Large intestine (tissue), 3 donors: Measurements from ENCODE around the gene RGS8. TPM values are rescaled to one million over a fixed set of nuclear protein-coding genes. Genes with fewer than 3 reads are reported as not detected.

ENCODE experiments used
- DNase-seq, 2 donors: peaks; one replicate each; pipeline versions ENCODE4 v3.0.0 to v3.0.0-alpha.2; 2013
- H3K27ac ChIP-seq: one replicate; pipeline ENCODE4 v1.5.1; 2013; ENCODE audit warnings: low read length
- H3K27me3 ChIP-seq: 2 replicates; pipeline ENCODE4 v1.6.1; 2013; ENCODE audit warnings: low read length; ENCODE audit not compliant: control insufficient read depth, insufficient read depth
- H3K36me3 ChIP-seq: 2 replicates; pipeline ENCODE4 v1.6.1; 2013; ENCODE audit warnings: low read length; ENCODE audit not compliant: control insufficient read depth, insufficient read depth
- H3K4me1 ChIP-seq: one replicate; pipeline ENCODE4 v1.6.1; 2013; ENCODE audit warnings: low read length; ENCODE audit not compliant: control insufficient read depth, insufficient read depth
- H3K4me3 ChIP-seq: one replicate; pipeline ENCODE4 v1.5.1; 2013; ENCODE audit warnings: low read length
- H3K9me3 ChIP-seq: one replicate; pipeline ENCODE4 v1.6.1; 2013; ENCODE audit warnings: mild to moderate bottlenecking, low read depth, low read length, moderate library complexity; ENCODE audit not compliant: control insufficient read depth
- WGBS: methylation state at CpG from one replicate; pipeline ENCODE4 v1.1.5; 2013; ENCODE audit warnings: low lambda C conversion rate; ENCODE audit not compliant: insufficient coverage; 5-methylcytosine and 5-hydroxymethylcytosine counted together
- polyA plus RNA-seq: library from polyadenylated mRNA; unstranded; fragments of 120-200 nt; gene quantifications from one replicate; pipeline ENCODE4 v1.2.1, GENCODE V29; 2013

The RGS8 gene
- polyA plus RNA-seq, 1 donor: 0.19 TPM

- Histone ChIP-seq H3K27ac (no peak overlapping the region), H3K9me3 (no peaks in the 10 kb centered on the region), H3K27me3 (peaks cover 17% of the 10 kb centered on the region), H3K36me3 (no peaks in the 10 kb centered on the region), H3K4me1 (no peaks in the 10 kb centered on the region), H3K4me3 (no peak overlapping the region)
- DNase-seq: no peak
- WGBS: no CpG with 5 or more reads among the region's 2 CpGs
Observed at GRCh38 chr1:182682898-182683501, 1.4 kb downstream of the RGS8 start.

DNA sequence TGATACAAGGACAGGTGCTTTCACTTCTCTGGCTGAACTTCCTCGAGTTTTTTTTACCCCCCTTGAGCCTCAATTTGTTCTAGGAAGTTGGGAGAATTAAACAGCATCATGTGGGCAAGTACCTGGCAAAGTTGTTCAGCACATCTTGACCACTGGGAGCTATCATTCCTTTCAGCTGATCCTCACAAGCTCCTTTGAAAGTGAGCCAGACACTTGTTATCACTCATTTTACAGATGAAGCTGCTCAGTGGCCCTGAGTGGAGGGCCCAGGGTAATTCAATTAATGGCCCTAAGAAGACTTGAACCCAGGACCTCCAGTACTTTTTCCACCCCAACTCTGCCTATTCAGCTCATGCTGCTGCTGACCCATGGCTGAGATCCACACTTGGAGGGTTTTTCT lies 2.0 kb downstream of the RGS8 start:
- WGBS: 80% methylated on average over 1 of the region's 1 CpG
- Histone ChIP-seq H3K4me1 (no peaks in the 10 kb centered on the region), H3K36me3 (no peaks in the 10 kb centered on the region), H3K27ac (no peak overlapping the region), H3K27me3 (peaks cover 17% of the 10 kb centered on the region), H3K4me3 (no peak overlapping the region), H3K9me3 (no peaks in the 10 kb centered on the region)
- DNase-seq: no peak

- Histone ChIP-seq H3K27ac (no peak overlapping the region), H3K9me3 (no peaks in the 10 kb centered on the region), H3K4me1 (no peaks in the 10 kb centered on the region), H3K4me3 (no peak overlapping the region), H3K36me3 (no peaks in the 10 kb centered on the region), H3K27me3 (peaks cover 17% of the 10 kb centered on the region)
- no peak for DNase-seq
- WGBS: no CpG with 5 or more reads among the region's 8 CpGs
Observed at GRCh38 chr1:182681568-182681912, 2.8 kb downstream of the RGS8 start.

- Histone ChIP-seq H3K27ac (no peak overlapping the region), H3K27me3 (peaks cover 17% of the 10 kb centered on the region), H3K36me3 (no peaks in the 10 kb centered on the region), H3K9me3 (no peaks in the 10 kb centered on the region), H3K4me1 (no peaks in the 10 kb centered on the region), H3K4me3 (no peak overlapping the region)
- peak in 1 of 2 donors; percentile 50 for DNase-seq
- WGBS: no CpG with 5 or more reads among the region's 4 CpGs
Observed at GRCh38 chr1:182680901-182681567, 3.4 kb downstream of the RGS8 start.

- H3K4me1 ChIP-seq: no peaks in the 10 kb centered on the region
- no peaks in the 10 kb centered on the region for H3K9me3 ChIP-seq
- H3K27me3 ChIP-seq: peaks cover 17% of the 10 kb centered on the region
- H3K4me3 ChIP-seq: no peak overlapping the region
- WGBS: no CpG with 5 or more reads among the region's 4 CpGs
- H3K27ac ChIP-seq: no peak overlapping the region
- H3K36me3 ChIP-seq: no peaks in the 10 kb centered on the region
- no peak for DNase-seq
Observed at GRCh38 chr1:182680408-182680807, 4.0 kb downstream of the RGS8 start.

GRCh38 chr1:182679684-182680083 lies 4.7 kb downstream of the RGS8 start:
- H3K27ac ChIP-seq: no peak overlapping the region
- H3K36me3 ChIP-seq: no peaks in the 10 kb centered on the region
- no peaks in the 10 kb centered on the region for H3K9me3 ChIP-seq
- DNase-seq: no peak
- no peaks in the 10 kb centered on the region for H3K4me1 ChIP-seq
- H3K27me3 ChIP-seq: peaks cover 17% of the 10 kb centered on the region
- no peak overlapping the region for H3K4me3 ChIP-seq
- WGBS: 97% methylated on average over 4 of the region's 8 CpGs

GRCh38 chr1:182677397-182678098 lies 6.8 kb downstream of the RGS8 start:
- Histone ChIP-seq H3K9me3 (no peaks in the 10 kb centered on the region), H3K36me3 (no peaks in the 10 kb centered on the region), H3K4me3 (no peak overlapping the region), H3K27me3 (peaks cover 11% of the 10 kb centered on the region), H3K4me1 (no peaks in the 10 kb centered on the region), H3K27ac (no peak overlapping the region)
- DNase-seq: no peak
- 81% methylated on average over 4 of the region's 5 CpGs for WGBS

DNA sequence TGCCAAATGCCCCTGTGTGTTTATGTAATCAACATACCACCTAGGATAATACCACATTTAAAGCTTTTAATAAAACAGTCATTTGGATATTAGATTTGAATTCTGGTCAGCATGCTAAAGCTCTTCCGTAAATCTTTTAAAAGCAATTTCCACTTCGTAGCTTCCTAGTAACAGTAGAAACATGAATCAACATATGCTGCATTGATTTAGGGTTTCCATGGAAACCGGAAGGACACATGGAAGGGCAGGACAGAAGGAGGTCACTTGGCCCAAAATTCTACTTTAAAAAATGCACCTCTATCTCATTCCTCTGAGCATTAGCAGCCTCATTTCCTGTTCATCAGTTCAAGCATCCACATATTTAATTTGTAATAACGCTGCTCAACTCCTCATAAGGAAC lies 8.1 kb downstream of the RGS8 start:
- no peak for DNase-seq
- 93% methylated on average over 3 of the region's 4 CpGs for WGBS

DNA sequence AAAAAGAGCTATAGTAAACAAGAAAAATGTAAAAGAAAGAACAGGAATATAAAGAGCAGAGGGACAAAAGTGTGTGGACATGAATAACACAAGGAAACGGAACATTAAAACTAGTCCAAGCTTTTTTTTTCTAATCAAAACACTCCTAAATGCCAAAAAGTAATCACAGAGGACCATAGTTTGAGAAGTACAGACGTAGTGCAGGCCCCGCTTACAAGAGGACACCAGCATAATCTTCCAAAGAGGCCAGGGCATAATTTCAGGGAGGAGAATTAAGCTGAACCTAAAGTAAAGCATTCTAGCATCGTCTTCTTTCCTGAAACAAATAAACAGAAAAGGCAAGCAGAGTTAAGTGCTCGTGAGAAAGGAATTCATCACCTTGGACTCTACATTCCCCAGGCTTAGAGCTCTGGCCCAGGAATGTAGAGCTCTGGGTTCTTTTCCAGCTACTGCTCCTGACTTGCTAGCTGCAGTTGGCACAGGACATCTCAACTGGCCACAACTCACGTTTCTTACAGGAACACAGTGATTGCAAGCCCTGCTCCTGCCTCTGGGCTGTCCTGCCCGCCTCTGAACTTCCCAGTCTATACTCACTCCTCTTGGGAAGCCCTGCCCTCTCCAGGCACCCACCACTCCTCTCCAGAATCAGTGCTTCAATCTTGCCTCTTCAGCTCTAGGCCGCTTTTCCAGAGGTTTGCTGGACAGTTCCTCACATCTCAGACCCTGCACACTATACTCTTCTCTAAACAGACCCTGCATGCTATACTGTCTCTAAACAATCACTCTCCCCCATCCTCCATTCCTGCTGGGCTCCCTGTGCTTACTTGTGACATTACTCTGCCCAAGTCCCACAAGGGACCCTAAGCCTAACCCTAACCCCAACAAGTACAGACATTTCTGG lies 9.8 kb downstream of the RGS8 start:
- Histone ChIP-seq H3K9me3 (no peaks in the 10 kb centered on the region), H3K4me1 (no peaks in the 10 kb centered on the region), H3K27me3 (peaks cover 21% of the 10 kb centered on the region), H3K36me3 (no peaks in the 10 kb centered on the region), H3K4me3 (no peak overlapping the region), H3K27ac (no peak overlapping the region)
- DNase-seq: no peak
- WGBS: 83% methylated on average over 1 of the region's 8 CpGs

More for the DNA sequence above, 8.1 kb downstream of the RGS8 start:
- Histone ChIP-seq H3K9me3 (no peaks in the 10 kb centered on the region), H3K4me1 (no peaks in the 10 kb centered on the region), H3K36me3 (no peaks in the 10 kb centered on the region), H3K4me3 (no peak overlapping the region), H3K27ac (no peak overlapping the region), H3K27me3 (peaks cover 23% of the 10 kb centered on the region)

DNA sequence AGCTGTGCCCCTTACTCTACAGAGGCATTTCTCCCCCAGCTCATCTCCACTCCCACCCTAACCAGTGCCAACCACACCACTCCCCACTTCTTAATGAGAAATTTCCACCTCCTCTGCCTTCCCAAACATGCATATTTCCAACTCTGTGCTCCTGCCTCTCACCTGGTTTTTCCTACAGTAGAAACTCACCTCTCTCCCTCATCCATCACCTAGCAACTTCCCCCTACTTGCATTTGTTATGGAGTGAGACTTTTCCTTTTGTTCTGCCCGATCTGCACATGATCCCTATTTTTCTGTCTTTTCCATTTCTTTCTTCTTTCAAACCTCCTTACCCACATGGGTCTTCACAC lies 11.9 kb downstream of the RGS8 start:
- WGBS: no CpG with 5 or more reads among the region's 1 CpG
- no peaks in the 10 kb centered on the region for H3K36me3 ChIP-seq
- H3K4me1 ChIP-seq: no peaks in the 10 kb centered on the region
- DNase-seq: no peak
- no peak overlapping the region for H3K27ac ChIP-seq
- no peaks in the 10 kb centered on the region for H3K9me3 ChIP-seq
- H3K27me3 ChIP-seq: peaks cover 21% of the 10 kb centered on the region
- H3K4me3 ChIP-seq: no peak overlapping the region
